Gastroesophageal sphincter (tissue), 3 donors: ENCODE results near the gene NOS1AP.

Source experiments
- CTCF ChIP-seq, 4 experiments: fragments of 200-600 bp in 2 of 4; fragments of 450-650 bp in 2 of 4; sonication (generic) in 1 of 4; IDR thresholded peaks; one replicate each; pipeline ENCODE4 v1.5.1; 2017 to 2019; ENCODE audit warnings: antibody characterized with exemption in 4 of 4, mild to moderate bottlenecking in 2 of 4, moderate library complexity in 2 of 4
- EP300 ChIP-seq: sonication (generic); formaldehyde crosslinking; IDR thresholded peaks from one replicate; pipeline ENCODE4 v1.6.1; 2017; ENCODE audit warnings: antibody characterized with exemption, mild to moderate bottlenecking
- POLR2A ChIP-seq, 2 donors: fragments of 450-650 bp; IDR thresholded peaks; one replicate each; pipeline ENCODE4 v1.6.1; 2017; ENCODE audit warnings: antibody characterized with exemption in 2 of 2, mild to moderate bottlenecking in 2 of 2, moderate library complexity in 1 of 2
- POLR2AphosphoS5 ChIP-seq: sonication (generic); formaldehyde crosslinking; IDR thresholded peaks from one replicate; pipeline ENCODE4 v1.6.1; 2017; ENCODE audit warnings: antibody characterized with exemption

GRCh38 chr1:162107911-162108310, 38.4 kb downstream of the NOS1AP start:
- TF ChIP-seq EP300 (no peak), CTCF (IDR thresholded peaks at IDR 0.05) (no peak), POLR2A (IDR thresholded peaks at IDR 0.05) (no peak), POLR2AphosphoS5 (no peak)
